Mesendoderm (in vitro differentiated cells): ENCODE data around the gene MYO7A.

Source experiments
- DNase-seq: peaks from one replicate; pipeline ENCODE4 v3.0.0; 2013
- H2AK5ac ChIP-seq: 2 replicates; pipeline ENCODE4 v1.6.1; 2013; ENCODE audit warnings: low read length, inconsistent platforms
- H2BK120ac ChIP-seq: 2 replicates; pipeline ENCODE4 v1.6.1; 2013; ENCODE audit warnings: low read depth, mild to moderate bottlenecking, low read length, moderate library complexity, mixed read lengths
- H2BK15ac ChIP-seq: replicated peaks from 2 replicates; pipeline ENCODE4 v1.6.1; 2013; ENCODE audit warnings: low read depth, mild to moderate bottlenecking, moderate library complexity
- H2BK5ac ChIP-seq: 2 replicates; pipeline ENCODE4 v1.6.1; 2013; ENCODE audit warnings: low read length, inconsistent platforms
- H3K18ac ChIP-seq: 2 replicates; pipeline ENCODE4 v1.6.1; 2013; ENCODE audit warnings: mild to moderate bottlenecking, low read length, mixed read lengths
- H3K23ac ChIP-seq: one replicate; pipeline ENCODE4 v1.6.1; 2013; ENCODE audit warnings: low read length
- H3K27ac ChIP-seq: 2 replicates; pipeline ENCODE4 v1.5.1; 2013; ENCODE audit warnings: low read depth, mild to moderate bottlenecking, inconsistent platforms, low read length, moderate library complexity
- H3K27me3 ChIP-seq: 2 replicates; pipeline ENCODE4 v1.6.1; 2013; ENCODE audit warnings: low read length, control low read depth, mild to moderate bottlenecking, inconsistent platforms; ENCODE audit not compliant: insufficient read depth, poor library complexity
- H3K36me3 ChIP-seq: 2 replicates; pipeline ENCODE4 v1.6.1; 2013; ENCODE audit warnings: low read length, inconsistent platforms; ENCODE audit not compliant: control insufficient read depth, insufficient read depth
- H3K4ac ChIP-seq: one replicate; pipeline ENCODE4 v1.6.1; 2013; ENCODE audit warnings: low read depth, mild to moderate bottlenecking, low read length, moderate library complexity
- H3K4me1 ChIP-seq: 2 replicates; pipeline ENCODE4 v1.6.1; 2013; ENCODE audit warnings: low read depth, low read length, inconsistent platforms; ENCODE audit not compliant: control insufficient read depth
- H3K4me2 ChIP-seq: 2 replicates; pipeline ENCODE4 v1.6.1; 2013; ENCODE audit warnings: low read length
- H3K4me3 ChIP-seq: 2 replicates; pipeline ENCODE4 v1.5.1; 2013; ENCODE audit warnings: mild to moderate bottlenecking, low read length
- H3K56ac ChIP-seq: one replicate; pipeline ENCODE4 v1.6.1; 2013; ENCODE audit warnings: low read length
- H3K79me1 ChIP-seq: 2 replicates; pipeline ENCODE4 v1.6.1; 2013; ENCODE audit warnings: low read length, inconsistent platforms
- H3K79me2 ChIP-seq: 2 replicates; pipeline ENCODE4 v1.6.1; 2013; ENCODE audit warnings: mild to moderate bottlenecking, low read length; ENCODE audit not compliant: control insufficient read depth, insufficient read depth
- H3K9ac ChIP-seq: 2 replicates; pipeline ENCODE4 v1.6.1; 2013; ENCODE audit warnings: low read length, inconsistent platforms
- H4K5ac ChIP-seq: one replicate; pipeline ENCODE4 v1.6.1; 2013; ENCODE audit warnings: low read length
- H4K8ac ChIP-seq: one replicate; pipeline ENCODE4 v1.6.1; 2013; ENCODE audit warnings: low read depth, mild to moderate bottlenecking, control low read depth, low read length, moderate library complexity
- WGBS: extraction: QIAGEN DNeasy Blood & Tissue Kit; methylation state at CpG from one replicate; pipeline ENCODE4 v1.1.7; 2013; ENCODE audit warnings: low lambda C conversion rate, missing lambda C conversion rate; ENCODE audit not compliant: insufficient coverage; ENCODE audit errors: extremely low coverage; 5-methylcytosine and 5-hydroxymethylcytosine counted together

MYO7A gene

DNA sequence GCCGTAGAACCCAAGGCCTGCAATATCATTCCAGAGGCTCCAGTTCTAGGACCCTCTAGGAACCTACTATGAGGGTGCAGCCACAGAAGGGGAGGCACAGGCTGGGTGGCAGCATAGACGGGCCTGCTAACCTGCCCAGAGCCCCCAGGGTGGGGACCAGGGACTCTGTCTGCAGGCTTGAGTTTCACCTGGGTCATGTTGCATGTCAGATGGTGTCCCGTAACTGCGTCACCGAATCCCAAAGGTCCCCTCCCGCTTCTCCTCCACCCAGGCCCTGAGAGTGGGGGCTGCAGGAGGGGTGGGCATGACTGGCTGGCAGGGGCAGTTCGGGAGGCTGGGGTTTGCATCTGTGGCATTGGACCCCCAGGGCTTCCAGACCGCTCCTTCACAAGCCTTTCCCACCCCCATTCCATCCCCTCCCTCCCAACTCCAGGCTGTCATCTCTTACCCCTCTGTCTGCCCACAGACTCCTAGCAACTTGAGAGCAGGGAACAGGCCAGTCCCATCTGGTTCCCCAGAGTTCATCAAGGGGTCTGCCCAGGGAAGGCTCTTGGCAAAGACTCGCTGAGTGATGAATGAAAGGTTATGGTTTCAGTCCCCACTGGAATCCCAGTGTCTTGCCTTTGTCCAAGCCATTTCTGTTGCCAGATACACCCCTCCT is 16.3 kb downstream of the MYO7A start:
- H3K56ac ChIP-seq, result no peak overlapping the region
- H3K27ac ChIP-seq, result no peak overlapping the region
- H3K23ac ChIP-seq, result no peak overlapping the region
- H3K4me2 ChIP-seq, result no peak overlapping the region
- H3K18ac ChIP-seq, result no peak overlapping the region
- no peak overlapping the region for H4K8ac ChIP-seq
- H2BK15ac ChIP-seq, result no peak overlapping the region
- DNase-seq, result no peak
- H3K4ac ChIP-seq, result no peak overlapping the region
- WGBS, result no CpG with 5 or more reads among the region's 9 CpGs
- no peak overlapping the region for H3K4me3 ChIP-seq
- H3K79me1 ChIP-seq, result no peaks in the 10 kb centered on the region
- H3K4me1 ChIP-seq, result peaks cover 3% of the 10 kb centered on the region
- no peaks in the 10 kb centered on the region for H3K36me3 ChIP-seq
- H3K9ac ChIP-seq, result no peak overlapping the region
- no peak overlapping the region for H2BK120ac ChIP-seq
- H2BK5ac ChIP-seq, result no peak overlapping the region
- H2AK5ac ChIP-seq, result no peak overlapping the region
- H3K79me2 ChIP-seq, result no peaks in the 10 kb centered on the region
- H3K27me3 ChIP-seq, result no peaks in the 10 kb centered on the region
- H4K5ac ChIP-seq, result no peak overlapping the region

DNA sequence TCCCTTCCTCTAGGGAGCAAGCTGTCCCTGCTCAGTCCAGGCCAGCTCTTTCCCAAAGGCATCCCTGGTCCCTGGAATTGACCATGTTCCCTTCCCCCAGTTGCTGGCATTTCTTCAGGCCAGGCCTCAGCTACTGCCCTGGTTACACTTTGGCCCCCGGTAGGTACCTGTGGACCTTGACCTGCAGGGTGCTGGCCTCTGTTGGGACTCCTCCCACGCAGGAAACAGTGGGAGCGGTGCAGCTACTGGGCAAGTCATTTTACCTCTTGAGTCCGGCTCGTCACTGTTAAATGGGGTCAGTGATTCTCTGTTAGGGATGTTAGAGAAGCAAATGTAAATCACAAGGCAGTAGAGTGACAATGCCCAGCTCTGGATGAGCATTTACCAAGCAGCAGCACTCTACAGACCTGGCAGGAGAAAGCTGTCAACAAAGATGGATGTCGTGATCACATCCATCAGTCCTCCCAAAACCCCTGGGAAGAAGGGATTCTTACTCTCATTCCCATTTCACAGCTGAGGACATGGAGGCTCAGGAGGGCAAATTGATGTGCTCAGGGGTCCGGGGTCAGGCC is 16.9 kb downstream of the MYO7A start:
- Histone ChIP-seq H3K9ac (no peak overlapping the region), H3K4me2 (no peak overlapping the region), H3K36me3 (no peaks in the 10 kb centered on the region), H3K79me2 (no peaks in the 10 kb centered on the region), H2BK5ac (no peak overlapping the region), H3K27me3 (no peaks in the 10 kb centered on the region), H3K23ac (no peak overlapping the region), H3K56ac (no peak overlapping the region), H2BK120ac (no peak overlapping the region), H3K27ac (no peak overlapping the region), H3K4me3 (no peak overlapping the region), H3K4me1 (peaks cover 3% of the 10 kb centered on the region), H2BK15ac (no peak overlapping the region), H3K18ac (no peak overlapping the region), H4K8ac (no peak overlapping the region), H3K79me1 (no peaks in the 10 kb centered on the region), H4K5ac (no peak overlapping the region), H2AK5ac (no peak overlapping the region), H3K4ac (no peak overlapping the region)
- WGBS, result no CpG with 5 or more reads among the region's 7 CpGs
- no peak for DNase-seq

DNA sequence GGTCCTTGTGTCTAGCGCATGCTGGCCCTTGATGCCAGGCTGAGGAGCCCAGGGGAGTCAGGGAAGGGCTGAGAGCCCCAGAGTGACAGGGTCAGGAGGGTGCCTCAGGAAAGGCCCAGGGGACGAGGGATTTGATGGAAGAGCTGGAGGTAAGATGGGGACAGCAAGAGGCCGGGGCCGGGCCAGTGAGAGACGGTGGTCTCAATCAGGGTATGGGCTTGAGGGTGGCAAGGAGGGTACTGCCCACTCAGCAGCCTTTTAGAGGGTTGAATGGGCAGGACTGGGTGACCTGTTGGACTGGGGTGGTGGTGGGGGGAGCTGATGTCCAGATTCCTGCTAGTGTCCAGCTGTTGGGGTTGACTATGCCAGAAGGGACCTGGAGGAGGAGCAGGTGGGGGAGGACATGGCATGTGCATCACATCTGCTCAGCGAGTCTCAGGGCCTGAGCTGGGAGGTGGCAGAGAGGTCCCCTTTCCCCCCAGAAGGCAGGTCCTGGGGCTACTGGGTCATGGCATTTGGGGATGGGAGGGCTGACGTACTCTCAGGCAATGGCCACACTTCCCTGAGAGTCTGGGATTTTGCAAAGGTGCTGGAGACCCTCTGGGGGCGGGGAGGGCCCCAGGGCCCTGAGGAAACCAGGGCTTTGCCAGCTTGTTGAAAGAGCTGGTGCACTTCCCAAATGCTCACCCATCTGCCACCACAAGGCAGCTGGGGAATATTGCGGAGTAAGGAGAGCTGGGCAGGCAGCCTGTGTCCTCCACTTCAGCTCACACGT is 18.4 kb downstream of the MYO7A start:
- no peak overlapping the region for H3K4ac ChIP-seq
- no peak overlapping the region for H2BK120ac ChIP-seq
- no peak overlapping the region for H3K18ac ChIP-seq
- no peaks in the 10 kb centered on the region for H3K79me1 ChIP-seq
- H2BK15ac ChIP-seq, result no peak overlapping the region
- no peak overlapping the region for H3K56ac ChIP-seq
- H3K4me2 ChIP-seq, result no peak overlapping the region
- WGBS, result no CpG with 5 or more reads among the region's 10 CpGs
- no peak overlapping the region for H3K4me3 ChIP-seq
- H3K36me3 ChIP-seq, result no peaks in the 10 kb centered on the region
- H3K4me1 ChIP-seq, result peaks cover 1% of the 10 kb centered on the region
- no peak for DNase-seq
- H4K5ac ChIP-seq, result no peak overlapping the region
- H4K8ac ChIP-seq, result no peak overlapping the region
- H3K23ac ChIP-seq, result no peak overlapping the region
- no peaks in the 10 kb centered on the region for H3K79me2 ChIP-seq
- no peak overlapping the region for H3K9ac ChIP-seq
- no peak overlapping the region for H2BK5ac ChIP-seq
- H3K27me3 ChIP-seq, result no peaks in the 10 kb centered on the region
- no peak overlapping the region for H2AK5ac ChIP-seq
- H3K27ac ChIP-seq, result no peak overlapping the region

DNA sequence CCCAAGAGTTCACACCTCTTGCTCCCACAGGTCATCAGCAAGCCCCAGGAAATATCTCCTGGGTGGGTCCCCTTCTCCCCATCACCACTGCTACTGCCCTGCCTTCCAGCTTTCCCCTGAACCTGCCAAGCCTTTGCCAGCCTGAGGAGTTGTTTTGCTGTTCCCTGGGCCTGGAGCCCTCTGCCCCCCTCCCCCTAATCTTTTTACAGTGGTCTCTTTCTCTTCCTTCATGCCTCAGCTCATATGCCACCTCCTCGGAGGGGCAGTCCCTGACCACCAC is 18.9 kb downstream of the MYO7A start:
- no peaks in the 10 kb centered on the region for H3K79me1 ChIP-seq
- H3K79me2 ChIP-seq, result no peaks in the 10 kb centered on the region
- H3K4me3 ChIP-seq, result no peak overlapping the region
- H3K4me1 ChIP-seq, result peaks cover 1% of the 10 kb centered on the region
- H3K23ac ChIP-seq, result no peak overlapping the region
- no peak overlapping the region for H3K4ac ChIP-seq
- H4K5ac ChIP-seq, result no peak overlapping the region
- no peak overlapping the region for H2BK120ac ChIP-seq
- H2AK5ac ChIP-seq, result no peak overlapping the region
- no peak overlapping the region for H2BK15ac ChIP-seq
- H3K56ac ChIP-seq, result no peak overlapping the region
- H3K9ac ChIP-seq, result no peak overlapping the region
- H2BK5ac ChIP-seq, result no peak overlapping the region
- no peaks in the 10 kb centered on the region for H3K27me3 ChIP-seq
- no peak overlapping the region for H3K27ac ChIP-seq
- no peak overlapping the region for H3K18ac ChIP-seq
- H3K4me2 ChIP-seq, result no peak overlapping the region
- H3K36me3 ChIP-seq, result no peaks in the 10 kb centered on the region
- no CpG with 5 or more reads among the region's 1 CpG for WGBS
- H4K8ac ChIP-seq, result no peak overlapping the region
- DNase-seq, result no peak

DNA sequence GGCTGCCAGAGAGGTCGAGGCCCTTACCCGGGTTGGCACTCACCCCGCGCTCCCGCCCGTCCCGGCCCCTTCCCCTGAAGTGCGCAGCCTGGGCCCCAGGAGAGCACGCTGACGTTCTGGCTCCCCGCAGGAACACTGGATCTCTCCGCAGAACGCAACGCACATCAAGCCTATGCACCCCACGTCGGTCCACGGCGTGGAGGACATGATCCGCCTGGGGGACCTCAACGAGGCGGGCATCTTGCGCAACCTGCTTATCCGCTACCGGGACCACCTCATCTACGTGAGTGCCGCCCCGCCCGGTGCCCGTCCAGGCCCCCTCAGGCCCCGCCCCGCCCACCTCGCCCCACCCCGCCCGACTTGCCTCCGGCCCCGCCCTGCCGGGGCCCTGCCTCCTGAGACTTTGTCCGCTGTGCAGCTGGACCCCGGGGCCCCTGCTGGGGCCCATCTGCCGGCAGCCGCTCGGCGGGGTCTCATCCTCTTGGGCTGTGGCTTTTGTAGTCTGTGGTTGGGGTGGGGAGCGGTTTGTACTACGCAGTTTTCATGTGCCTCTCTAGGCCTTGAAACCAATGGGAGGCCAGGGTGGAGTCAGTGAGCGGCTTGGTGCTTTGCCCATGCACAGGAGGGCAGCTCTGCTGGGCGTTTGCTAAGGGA is 19.7 kb downstream of the MYO7A start:
- no peaks in the 10 kb centered on the region for H3K27me3 ChIP-seq
- no peaks in the 10 kb centered on the region for H3K79me1 ChIP-seq
- H3K4me3 ChIP-seq, result peak overlapping the region; percentile 37

More for the DNA sequence above, 19.7 kb downstream of the MYO7A start:
- peak; percentile 52 for DNase-seq
- Histone ChIP-seq H3K27ac (no peak overlapping the region), H3K4me1 (peaks cover 1% of the 10 kb centered on the region), H3K18ac (no peak overlapping the region), H2BK5ac (no peak overlapping the region), H2BK15ac (no peak overlapping the region), H4K8ac (no peak overlapping the region), H3K79me2 (no peaks in the 10 kb centered on the region), H3K4ac (no peak overlapping the region), H4K5ac (no peak overlapping the region), H3K23ac (no peak overlapping the region), H3K56ac (peak overlapping the region; percentile 79), H3K36me3 (no peaks in the 10 kb centered on the region), H3K4me2 (peak overlapping the region; percentile 95), H2BK120ac (no peak overlapping the region), H3K9ac (peak overlapping the region; percentile 60), H2AK5ac (no peak overlapping the region)
- WGBS, result no CpG with 5 or more reads among the region's 47 CpGs
